ENCODE measurements around the gene TBL2. TPM values are rescaled to one million over a fixed set of nuclear protein-coding genes. Genes with fewer than 3 reads are reported as not detected.
"Not testable (repeated sequence)": the region's sequence is repeated elsewhere in the genome, so short reads cannot be mapped to it uniquely, and the experiment has no call there.

The TBL2 gene
- total RNA-seq, 1 experiment from 2014 or later, result 32.3 TPM

DNA sequence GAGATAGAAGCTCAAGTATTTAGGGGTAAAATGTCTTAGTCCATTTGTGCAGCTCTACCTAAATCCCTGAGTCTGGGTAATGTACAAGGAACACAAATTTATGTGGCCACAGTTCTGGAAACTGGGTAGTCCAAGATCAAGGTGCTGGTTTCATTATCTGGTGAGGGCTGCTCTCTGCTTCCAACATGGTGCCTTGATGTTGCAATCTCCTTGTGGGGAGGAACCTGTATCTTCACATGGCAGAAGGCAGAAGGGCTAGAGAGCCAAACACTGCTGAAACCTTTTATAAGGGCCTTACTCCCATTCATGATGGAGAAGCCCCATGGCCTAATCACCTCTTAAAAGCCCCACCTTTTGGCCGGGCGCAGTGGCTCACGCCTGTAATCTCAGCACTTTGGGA is 47.6 kb downstream of the TBL2 start (continued):
- TF ChIP-seq, protein P1, sequence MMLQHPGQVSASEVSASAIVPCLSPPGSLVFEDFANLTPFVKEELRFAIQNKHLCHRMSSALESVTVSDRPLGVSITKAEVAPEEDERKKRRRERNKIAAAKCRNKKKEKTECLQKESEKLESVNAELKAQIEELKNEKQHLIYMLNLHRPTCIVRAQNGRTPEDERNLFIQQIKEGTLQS (CRISPR knock-in tag; conservative IDR thresholded peaks at IDR 0.05), result no peak
- no peak for TF ChIP-seq SMAD4 (CRISPR knock-in tag; IDR thresholded peaks at IDR 0.05)
- no peak for TF ChIP-seq SMAD3 (CRISPR knock-in tag; IDR thresholded peaks at IDR 0.05; ENCODE audit: borderline replicate concordance)
- TF ChIP-seq ZNF423 (CRISPR knock-in tag; IDR thresholded peaks at IDR 0.05), result no peak
- TF ChIP-seq CREB1 (CRISPR knock-in tag; IDR thresholded peaks at IDR 0.05), result no peak
- no peak for TF ChIP-seq OVOL2 (CRISPR knock-in tag; IDR thresholded peaks at IDR 0.05; ENCODE audit: borderline replicate concordance)
- TF ChIP-seq KAT7 (CRISPR knock-in tag; IDR thresholded peaks at IDR 0.05; ENCODE audit: borderline replicate concordance), result no peak
- TF ChIP-seq TEAD1 (CRISPR knock-in tag; IDR thresholded peaks at IDR 0.05), result no peak
- TF ChIP-seq ZNF425 (CRISPR knock-in tag; conservative IDR thresholded peaks at IDR 0.05), result no peak
- no peak for TF ChIP-seq GRHL2 (CRISPR knock-in tag; IDR thresholded peaks at IDR 0.05; ENCODE audit: insufficient replicate concordance, severe bottlenecking)

GRCh38 chr7:73526896-73527821 is 51.2 kb downstream of the TBL2 start:
- CTCF ChIA-PET, result no interaction called here
- Mint-ChIP-seq H3K9me3 (no peaks in the 10 kb centered on the region), H3K4me1 (peaks cover 15% of the 10 kb centered on the region)

DNA sequence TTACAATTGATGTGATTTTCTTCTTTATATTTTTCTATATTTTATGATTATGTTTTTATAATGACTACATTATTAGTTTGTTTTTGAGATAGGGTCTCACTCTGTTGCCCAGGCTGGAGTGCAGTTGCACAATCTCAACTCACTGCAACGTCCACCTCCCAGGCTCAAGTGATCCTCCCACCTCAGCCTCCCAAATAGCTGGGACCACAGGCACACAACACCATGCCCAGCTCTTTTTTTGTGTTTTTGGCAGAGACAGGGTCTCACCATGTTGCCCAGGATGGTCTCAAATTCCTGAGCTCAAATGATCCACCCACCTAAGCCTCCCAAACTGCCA is 52.3 kb downstream of the TBL2 start:
- POLR2A ChIA-PET; H3K4me3 Mint-ChIP-seq; ATAC-seq; H3K9me3 Mint-ChIP-seq; DNase-seq (ENCODE audit: low spot score); H3K36me3 Mint-ChIP-seq; CTCF ChIA-PET; H3K27me3 Mint-ChIP-seq (ENCODE audit: low read depth); H3K27ac Mint-ChIP-seq: not testable (repeated sequence)
- peaks cover 15% of the 10 kb centered on the region for H3K4me1 Mint-ChIP-seq

More at GRCh38 chr7:73526896-73527821, 51.2 kb downstream of the TBL2 start:
- ATAC-seq (no peak), DNase-seq (ENCODE audit: low spot score) (no peak)
- TF ChIP-seq CBFB (CRISPR knock-in tag; IDR thresholded peaks at IDR 0.05; ENCODE audit: low read depth), result no peak
- Mint-ChIP-seq H3K36me3 (no peaks in the 10 kb centered on the region), H3K27ac (peak overlapping the region; percentile 75), H3K27me3 (ENCODE audit: low read depth) (no peaks in the 10 kb centered on the region), H3K4me3 (no peak overlapping the region)
- POLR2A ChIA-PET, result no interaction called here

GRCh38 chr7:73522105-73522872 is 56.1 kb downstream of the TBL2 start, which contains the start of gene BAZ1B:
BAZ1B (minus strand) TSS chr7:73522293; CDS start chr7:73521933, 360 bp downstream.
- H3K4me1 Mint-ChIP-seq, result peaks cover 36% of the 10 kb centered on the region
- CTCF ChIA-PET, result interaction anchor here (0.6 to 2.5 kb wide), 7 partner anchors 34 to 394 kb away, joined by 3 to 13 read pairs (median 6); partner anchors contain the start of gene TBL2
- TF ChIP-seq TEAD1 (CRISPR knock-in tag; IDR thresholded peaks at IDR 0.05) (peak; percentile 86), GRHL2 (CRISPR knock-in tag; IDR thresholded peaks at IDR 0.05; ENCODE audit: insufficient replicate concordance, severe bottlenecking) (no peak), HMGXB4 (CRISPR knock-in tag; IDR thresholded peaks at IDR 0.05) (peak; percentile 26; the same call in 1 of the 2 replicates), FOXP4 (CRISPR knock-in tag; IDR thresholded peaks at IDR 0.05) (peak; percentile 60), NR2C2 (CRISPR knock-in tag; IDR thresholded peaks at IDR 0.05) (peak; percentile 84), FOXK1 (CRISPR knock-in tag; IDR thresholded peaks at IDR 0.05) (peak; percentile 59; the same call in 1 of the 2 replicates), ZBTB21 (CRISPR knock-in tag; IDR thresholded peaks at IDR 0.05; ENCODE audit: borderline replicate concordance) (no peak), ELF4 (CRISPR knock-in tag; IDR thresholded peaks at IDR 0.05; ENCODE audit: low read depth) (no peak), NFE2L1 (CRISPR knock-in tag; IDR thresholded peaks at IDR 0.05) (peak; percentile 36; the same call in 1 of the 2 replicates), ETV6 (CRISPR knock-in tag; IDR thresholded peaks at IDR 0.05) (peak; percentile 41)
- TF ChIP-seq, protein P2, sequence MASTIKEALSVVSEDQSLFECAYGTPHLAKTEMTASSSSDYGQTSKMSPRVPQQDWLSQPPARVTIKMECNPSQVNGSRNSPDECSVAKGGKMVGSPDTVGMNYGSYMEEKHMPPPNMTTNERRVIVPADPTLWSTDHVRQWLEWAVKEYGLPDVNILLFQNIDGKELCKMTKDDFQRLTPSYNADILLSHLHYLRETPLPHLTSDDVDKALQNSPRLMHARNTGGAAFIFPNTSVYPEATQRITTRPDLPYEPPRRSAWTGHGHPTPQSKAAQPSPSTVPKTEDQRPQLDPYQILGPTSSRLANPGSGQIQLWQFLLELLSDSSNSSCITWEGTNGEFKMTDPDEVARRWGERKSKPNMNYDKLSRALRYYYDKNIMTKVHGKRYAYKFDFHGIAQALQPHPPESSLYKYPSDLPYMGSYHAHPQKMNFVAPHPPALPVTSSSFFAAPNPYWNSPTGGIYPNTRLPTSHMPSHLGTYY (CRISPR knock-in tag; IDR thresholded peaks at IDR 0.05), result no peak

More at GRCh38 chr7:73522105-73522872, 56.1 kb downstream of the TBL2 start, which contains the start of gene BAZ1B:
- Mint-ChIP-seq H3K27me3 (ENCODE audit: low read depth) (no peaks in the 10 kb centered on the region), H3K36me3 (peaks cover 30% of the 10 kb centered on the region), H3K9me3 (no peaks in the 10 kb centered on the region), H3K27ac (peak within 1 kb of the TSS; percentile 98), H3K4me3 (peak within 1 kb of the TSS; percentile 83)
- peak; percentile 95 for ATAC-seq
- POLR2A ChIA-PET, result interaction anchor here (0.6 to 2.6 kb wide), 8 partner anchors 10 to 928 kb away, joined by 3 to 14 read pairs (median 5); partner anchors contain the start of genes BCL7B and TBL2
- peak; percentile 99 for DNase-seq (ENCODE audit: low spot score)
